Measurements from ENCODE around the gene MTA3. TPM values are rescaled to one million over a fixed set of nuclear protein-coding genes. Genes with fewer than 3 reads are reported as not detected.

Gene MTA3
- total RNA-seq, 6 donors from 2014 or later: 18.2 to 59.7 (median 27.0) TPM

- ATAC-seq (ENCODE audit: low FRiP score in 2 of 2) (no peak), DNase-seq (no peak)
- 59 to 71% methylated on average over 3 of the region's 3 CpGs for WGBS, 2 donors
- H3K27ac ChIP-seq: no peak overlapping the region
- no peaks in the 10 kb centered on the region for H3K36me3 ChIP-seq
- H3K4me3 ChIP-seq: no peak overlapping the region
- H3K27me3 ChIP-seq: no peaks in the 10 kb centered on the region
- peaks cover 0 to 2% (median 0%) of the 10 kb centered on the region in 4 donors for H3K4me1 ChIP-seq
- no peaks in the 10 kb centered on the region for H3K9me3 ChIP-seq
- TF ChIP-seq POLR2A (IDR thresholded peaks at IDR 0.05) (no peak), EP300 (IDR thresholded peaks at IDR 0.05) (no peak), CTCF (IDR thresholded peaks at IDR 0.05) (no peak), POLR2AphosphoS5 (IDR thresholded peaks at IDR 0.05) (no peak)
These were observed 207.4 kb downstream of the MTA3 start for GRCh38 chr2:42775810-42776209.

- Histone ChIP-seq H3K27ac (no peak overlapping the region), H3K4me1 (no peaks in the 10 kb centered on the region), H3K9me3 (no peaks in the 10 kb centered on the region), H3K36me3 (no peaks in the 10 kb centered on the region), H3K4me3 (no peak overlapping the region), H3K27me3 (no peaks in the 10 kb centered on the region)
- ATAC-seq (ENCODE audit: low FRiP score in 2 of 2): no peak
- 83 to 91% methylated on average over 3 of the region's 3 CpGs for WGBS, 2 donors
- no peak for TF ChIP-seq POLR2A (IDR thresholded peaks at IDR 0.05)
- no peak for TF ChIP-seq POLR2AphosphoS5 (IDR thresholded peaks at IDR 0.05)
- no peak for TF ChIP-seq EP300 (IDR thresholded peaks at IDR 0.05)
- TF ChIP-seq CTCF (IDR thresholded peaks at IDR 0.05): no peak
- no peak for DNase-seq
These were observed 209.7 kb downstream of the MTA3 start for GRCh38 chr2:42777883-42778805.

- no peak for ATAC-seq (ENCODE audit: low FRiP score in 2 of 2)
- Histone ChIP-seq H3K27ac (no peak overlapping the region), H3K9me3 (no peaks in the 10 kb centered on the region), H3K36me3 (no peaks in the 10 kb centered on the region), H3K27me3 (no peaks in the 10 kb centered on the region), H3K4me1 (no peaks in the 10 kb centered on the region), H3K4me3 (no peak overlapping the region)
- 81 to 94% methylated on average over 1 of the region's 1 CpG for WGBS, 2 donors
- TF ChIP-seq POLR2A (IDR thresholded peaks at IDR 0.05): no peak
- TF ChIP-seq EP300 (IDR thresholded peaks at IDR 0.05): no peak
- no peak for TF ChIP-seq POLR2AphosphoS5 (IDR thresholded peaks at IDR 0.05)
- no peak for TF ChIP-seq CTCF (IDR thresholded peaks at IDR 0.05)
- DNase-seq: no peak
These were observed 212.7 kb downstream of the MTA3 start for GRCh38 chr2:42781181-42781580.

GRCh38 chr2:42783511-42783910 is 215.1 kb downstream of the MTA3 start:
- ATAC-seq (ENCODE audit: low FRiP score in 2 of 2) (peak in 1 of 2 donors; percentile 19), DNase-seq (no peak)
- no peak overlapping the region for H3K4me3 ChIP-seq
- WGBS, 2 donors: 86 to 89% methylated on average over 9 of the region's 9 CpGs
- no peak overlapping the region for H3K27ac ChIP-seq
- no peaks in the 10 kb centered on the region for H3K27me3 ChIP-seq
- TF ChIP-seq POLR2AphosphoS5 (IDR thresholded peaks at IDR 0.05) (no peak), EP300 (IDR thresholded peaks at IDR 0.05) (no peak), POLR2A (IDR thresholded peaks at IDR 0.05) (no peak), CTCF (IDR thresholded peaks at IDR 0.05) (no peak)
- no peaks in the 10 kb centered on the region for H3K36me3 ChIP-seq
- H3K4me1 ChIP-seq: no peaks in the 10 kb centered on the region
- H3K9me3 ChIP-seq: no peaks in the 10 kb centered on the region

Data from upper lobe of left lung (tissue), 6 donors.